ENCODE results near the gene CAMK1D.

DNA sequence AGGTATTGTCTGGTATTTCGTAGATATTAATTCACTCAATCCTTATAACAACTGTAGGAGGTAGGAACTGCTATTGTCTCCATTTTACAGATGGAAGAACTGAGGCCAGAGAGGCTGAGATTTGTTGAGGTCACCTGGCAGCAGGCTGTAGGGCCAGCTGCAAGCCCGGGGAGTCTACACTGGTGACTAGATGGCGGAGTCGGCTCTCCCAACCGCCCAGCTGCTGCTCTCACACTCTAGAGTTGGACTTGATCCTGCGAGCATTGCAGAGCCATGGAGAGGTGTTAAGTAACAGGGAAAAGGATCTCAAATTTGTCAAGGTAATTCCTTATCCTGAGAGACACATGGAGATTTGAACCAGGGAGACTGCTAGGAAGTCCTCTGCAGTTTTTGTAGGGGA is 124.1 kb downstream of the CAMK1D start:
- TF ChIP-seq, protein P1, sequence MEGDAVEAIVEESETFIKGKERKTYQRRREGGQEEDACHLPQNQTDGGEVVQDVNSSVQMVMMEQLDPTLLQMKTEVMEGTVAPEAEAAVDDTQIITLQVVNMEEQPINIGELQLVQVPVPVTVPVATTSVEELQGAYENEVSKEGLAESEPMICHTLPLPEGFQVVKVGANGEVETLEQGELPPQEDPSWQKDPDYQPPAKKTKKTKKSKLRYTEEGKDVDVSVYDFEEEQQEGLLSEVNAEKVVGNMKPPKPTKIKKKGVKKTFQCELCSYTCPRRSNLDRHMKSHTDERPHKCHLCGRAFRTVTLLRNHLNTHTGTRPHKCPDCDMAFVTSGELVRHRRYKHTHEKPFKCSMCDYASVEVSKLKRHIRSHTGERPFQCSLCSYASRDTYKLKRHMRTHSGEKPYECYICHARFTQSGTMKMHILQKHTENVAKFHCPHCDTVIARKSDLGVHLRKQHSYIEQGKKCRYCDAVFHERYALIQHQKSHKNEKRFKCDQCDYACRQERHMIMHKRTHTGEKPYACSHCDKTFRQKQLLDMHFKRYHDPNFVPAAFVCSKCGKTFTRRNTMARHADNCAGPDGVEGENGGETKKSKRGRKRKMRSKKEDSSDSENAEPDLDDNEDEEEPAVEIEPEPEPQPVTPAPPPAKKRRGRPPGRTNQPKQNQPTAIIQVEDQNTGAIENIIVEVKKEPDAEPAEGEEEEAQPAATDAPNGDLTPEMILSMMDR (IDR thresholded peaks at IDR 0.05), result no peak
- no peak for TF ChIP-seq POLR2A (IDR thresholded peaks at IDR 0.05)

Data from testis (tissue), 2 donors.